Hindlimb muscle (tissue), 1 donor: ENCODE results near the gene MICAL2. TPM values are rescaled to one million over a fixed set of nuclear protein-coding genes. Genes with fewer than 3 reads are reported as not detected.

Experiments
- DNase-seq: peaks from one replicate; pipeline ENCODE4 v3.0.0-alpha.2; 2013
- polyA plus RNA-seq: library from polyadenylated mRNA; unstranded; fragments of 120-200 nt; gene quantifications from one replicate; pipeline ENCODE4 v1.2.1, GENCODE V29; 2013; ENCODE audit not compliant: insufficient read length

MICAL2 gene
- polyA plus RNA-seq, 1 donor = 20.3 TPM

GRCh38 chr11:12290477-12290922, 180.1 kb downstream of the MICAL2 start:
- DNase-seq = no peak

- DNase-seq = no peak
Observed at GRCh38 chr11:12291313-12291712, 180.9 kb downstream of the MICAL2 start.

- DNase-seq = no peak
Observed at GRCh38 chr11:12291766-12292165, 181.4 kb downstream of the MICAL2 start.

- DNase-seq = no peak
Observed at GRCh38 chr11:12292766-12293165, 182.4 kb downstream of the MICAL2 start.

GRCh38 chr11:12293486-12293885, 183.1 kb downstream of the MICAL2 start:
- no peak for DNase-seq

- no peak for DNase-seq
Observed at GRCh38 chr11:12294613-12295012, 184.2 kb downstream of the MICAL2 start.

- no peak for DNase-seq
Observed at GRCh38 chr11:12295943-12296342, 185.6 kb downstream of the MICAL2 start.

- no peak for DNase-seq
Observed at GRCh38 chr11:12298610-12299009, 188.2 kb downstream of the MICAL2 start.

- DNase-seq = no peak
Observed at GRCh38 chr11:12301379-12301778, 191.0 kb downstream of the MICAL2 start.

GRCh38 chr11:12303421-12304149, 193.2 kb downstream of the MICAL2 start:
- no peak for DNase-seq

GRCh38 chr11:12306830-12307229, 196.4 kb downstream of the MICAL2 start:
- DNase-seq = no peak

- no peak for DNase-seq
Observed at GRCh38 chr11:12312132-12312531, 201.7 kb downstream of the MICAL2 start.

Other genes with a start within 250 kb of the MICAL2 start
- gene DKK3, start 102.0 kb upstream of the MICAL2 start, polyA plus RNA-seq = 49.7 TPM